Astrocyte (in vitro differentiated cells and primary cell): ENCODE results near the gene FN1. TPM values are rescaled to one million over a fixed set of nuclear protein-coding genes. Genes with fewer than 3 reads are reported as not detected.

Experiments used
- DNase-seq: peaks from one replicate; pipeline ENCODE4 v3.0.0-alpha.2; 2010; ENCODE audit warnings: low read depth
- FAIRE-seq: peaks from 2 replicates; lab custom pipeline; 2011; peaks lifted over from hg19 to GRCh38; lab: Jason Lieb, UNC
- H2AFZ ChIP-seq: 2 replicates; pipeline ENCODE4 v1.6.0; 2012; ENCODE audit warnings: low read depth, low read length, inconsistent platforms
- H3K27ac ChIP-seq: 2 replicates; pipeline ENCODE4 v1.5.1; 2011; ENCODE audit warnings: low read depth, low read length, inconsistent platforms
- H3K27me3 ChIP-seq: 2 replicates; pipeline ENCODE4 v1.6.0; 2011; ENCODE audit warnings: low read length, inconsistent platforms; ENCODE audit not compliant: insufficient read depth
- H3K36me3 ChIP-seq: 2 replicates; pipeline ENCODE4 v1.5.1; 2011; ENCODE audit warnings: low read length, inconsistent platforms; ENCODE audit not compliant: insufficient read depth
- H3K4me1 ChIP-seq: 2 replicates; pipeline ENCODE4 v1.5.1; 2011; ENCODE audit warnings: low read length, inconsistent platforms; ENCODE audit not compliant: insufficient read depth
- H3K4me2 ChIP-seq: 2 replicates; pipeline ENCODE4 v1.6.0; 2012; ENCODE audit warnings: low read length, inconsistent platforms
- H3K4me3 ChIP-seq: 2 replicates; pipeline ENCODE4 v1.5.1; 2011; ENCODE audit warnings: low read depth, mild to moderate bottlenecking, low read length, inconsistent platforms; ENCODE audit not compliant: insufficient read depth
- H3K79me2 ChIP-seq: 2 replicates; pipeline ENCODE4 v1.6.0; 2012; ENCODE audit warnings: mild to moderate bottlenecking, low read length, inconsistent platforms; ENCODE audit not compliant: insufficient read depth
- H3K9ac ChIP-seq: 2 replicates; pipeline ENCODE4 v1.6.0; 2012; ENCODE audit warnings: mild to moderate bottlenecking, low read length, inconsistent platforms
- H3K9me3 ChIP-seq: 2 replicates; pipeline ENCODE4 v1.5.1; 2012; ENCODE audit warnings: low read depth, mild to moderate bottlenecking, low read length, inconsistent platforms; ENCODE audit not compliant: insufficient read depth
- H4K20me1 ChIP-seq: 2 replicates; pipeline ENCODE4 v1.6.0; 2012; ENCODE audit warnings: low read length, inconsistent platforms; ENCODE audit not compliant: insufficient read depth
- H3K27ac Mint-ChIP-seq: one replicate; pipeline ENCODE4 v1.8.0; 2021; ENCODE audit warnings: mild to moderate bottlenecking, mixed read lengths; ENCODE audit not compliant: unreplicated experiment
- H3K27me3 Mint-ChIP-seq: one replicate; pipeline ENCODE4 v1.8.0; 2021; ENCODE audit warnings: low read depth, mixed read lengths; ENCODE audit not compliant: unreplicated experiment
- H3K36me3 Mint-ChIP-seq: one replicate; pipeline ENCODE4 v1.8.0; 2021; ENCODE audit warnings: low read depth, mixed read lengths; ENCODE audit not compliant: unreplicated experiment
- H3K4me1 Mint-ChIP-seq: one replicate; pipeline ENCODE4 v1.8.0; 2021; ENCODE audit warnings: low read depth, mixed read lengths; ENCODE audit not compliant: unreplicated experiment
- H3K4me3 Mint-ChIP-seq: one replicate; pipeline ENCODE4 v1.8.0; 2021; ENCODE audit warnings: mild to moderate bottlenecking, moderate library complexity, mixed read lengths; ENCODE audit not compliant: unreplicated experiment
- H3K9me3 Mint-ChIP-seq: one replicate; pipeline ENCODE4 v1.8.0; 2021; ENCODE audit warnings: mild to moderate bottlenecking, mixed read lengths; ENCODE audit not compliant: unreplicated experiment
- CTCF ChIP-seq: IDR thresholded peaks from 2 replicates; pipeline ENCODE4 v1.5.1; 2011; ENCODE audit warnings: low read depth, mild to moderate bottlenecking, inconsistent platforms, low read length, moderate library complexity; ENCODE audit not compliant: insufficient read depth
- EZH2 ChIP-seq: IDR thresholded peaks from 2 replicates; pipeline ENCODE4 v1.6.1; 2012; ENCODE audit warnings: mild to moderate bottlenecking, low read length, inconsistent platforms; ENCODE audit not compliant: insufficient read depth
- total RNA-seq: library from RNA; stranded (reverse); gene quantifications from 2 replicates; pipeline ENCODE4 v1.2.1, GENCODE V29; 2021

Gene FN1
- total RNA-seq, 1 donor from 2014 or later: 17,010 TPM

GRCh38 chr2:215357660-215358059 lies 78.2 kb downstream of the FN1 start:
- Histone ChIP-seq H3K36me3 (peaks cover 37% of the 10 kb centered on the region), H3K27me3 (no peaks in the 10 kb centered on the region), H3K79me2 (no peaks in the 10 kb centered on the region), H4K20me1 (peaks cover 59% of the 10 kb centered on the region), H3K9ac (no peak overlapping the region), H3K4me3 (no peak overlapping the region), H3K4me1 (no peaks in the 10 kb centered on the region), H3K9me3 (no peaks in the 10 kb centered on the region), H2AFZ (no peak overlapping the region), H3K4me2 (no peak overlapping the region), H3K27ac (no peak overlapping the region)
- peak overlapping the region; percentile 5 for H3K27ac Mint-ChIP-seq
- no peak overlapping the region for H3K4me3 Mint-ChIP-seq
- DNase-seq (no peak), FAIRE-seq (no peak)
- H3K27me3 Mint-ChIP-seq: no peaks in the 10 kb centered on the region
- H3K36me3 Mint-ChIP-seq: peaks cover 7% of the 10 kb centered on the region
- TF ChIP-seq EZH2: no peak
- TF ChIP-seq CTCF: no peak
- no peaks in the 10 kb centered on the region for H3K9me3 Mint-ChIP-seq
- peaks cover 4% of the 10 kb centered on the region for H3K4me1 Mint-ChIP-seq

DNA sequence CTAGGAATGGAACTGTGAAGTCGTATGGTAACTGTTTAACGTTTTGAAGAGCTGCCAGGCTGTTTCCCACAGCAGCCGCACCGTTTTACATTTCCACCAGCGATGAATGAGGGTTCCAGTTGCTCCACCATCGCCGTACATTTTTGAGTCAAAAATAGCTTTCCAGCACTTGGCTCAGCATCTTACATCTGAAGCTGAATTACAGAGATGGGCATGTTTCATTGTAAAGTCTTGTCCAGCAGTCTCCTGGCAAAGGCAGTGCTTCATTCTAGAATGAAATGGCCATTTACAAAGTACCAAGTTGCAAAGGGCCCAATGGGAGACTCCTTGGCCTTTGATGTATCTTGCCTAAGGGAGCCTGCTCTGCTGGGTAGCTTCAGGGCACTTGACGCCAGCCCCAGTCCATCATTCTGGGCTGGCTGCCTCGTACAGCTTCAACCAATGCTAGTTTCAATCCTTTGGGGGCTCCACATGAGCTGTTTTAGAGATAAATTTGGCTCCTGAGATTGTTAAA lies 78.9 kb downstream of the FN1 start:
- H2AFZ ChIP-seq: no peak overlapping the region
- Mint-ChIP-seq H3K9me3 (no peaks in the 10 kb centered on the region), H3K36me3 (peaks cover 4% of the 10 kb centered on the region), H3K4me3 (no peak overlapping the region), H3K4me1 (peaks cover 2% of the 10 kb centered on the region), H3K27ac (peak overlapping the region; percentile 5), H3K27me3 (no peaks in the 10 kb centered on the region)
- FAIRE-seq (peak; percentile 50), DNase-seq (no peak)
- H3K27ac ChIP-seq: no peak overlapping the region
- no peaks in the 10 kb centered on the region for H3K27me3 ChIP-seq
- TF ChIP-seq CTCF: no peak
- no peak for TF ChIP-seq EZH2
- peaks cover 31% of the 10 kb centered on the region for H3K36me3 ChIP-seq
- peaks cover 52% of the 10 kb centered on the region for H4K20me1 ChIP-seq
- H3K9me3 ChIP-seq: no peaks in the 10 kb centered on the region
- H3K4me3 ChIP-seq: no peak overlapping the region
- no peak overlapping the region for H3K9ac ChIP-seq
- no peak overlapping the region for H3K4me2 ChIP-seq
- no peaks in the 10 kb centered on the region for H3K79me2 ChIP-seq
- no peaks in the 10 kb centered on the region for H3K4me1 ChIP-seq

- peaks cover 1% of the 10 kb centered on the region for H3K4me1 Mint-ChIP-seq
- FAIRE-seq (no peak), DNase-seq (no peak)
- peaks cover 47% of the 10 kb centered on the region for H4K20me1 ChIP-seq
- no peak overlapping the region for H3K27ac ChIP-seq
- no peaks in the 10 kb centered on the region for H3K27me3 ChIP-seq
- no peaks in the 10 kb centered on the region for H3K9me3 ChIP-seq
- no peak overlapping the region for H2AFZ ChIP-seq
- H3K36me3 Mint-ChIP-seq: peaks cover 4% of the 10 kb centered on the region
- no peak for TF ChIP-seq CTCF
- TF ChIP-seq EZH2: no peak
- no peaks in the 10 kb centered on the region for H3K9me3 Mint-ChIP-seq
- no peak overlapping the region for H3K4me3 ChIP-seq
- H3K79me2 ChIP-seq: no peaks in the 10 kb centered on the region
- no peaks in the 10 kb centered on the region for H3K4me1 ChIP-seq
- H3K4me3 Mint-ChIP-seq: no peak overlapping the region
- H3K27me3 Mint-ChIP-seq: no peaks in the 10 kb centered on the region
- H3K9ac ChIP-seq: no peak overlapping the region
- peaks cover 25% of the 10 kb centered on the region for H3K36me3 ChIP-seq
- peak overlapping the region; percentile 5 for H3K27ac Mint-ChIP-seq
- no peak overlapping the region for H3K4me2 ChIP-seq
Observed at GRCh38 chr2:215356334-215356947, 79.4 kb downstream of the FN1 start.
